Measurements from ENCODE around the gene SLC6A20.
"Not testable (repeated sequence)": the region's sequence is repeated elsewhere in the genome, so short reads cannot be mapped to it uniquely, and the experiment has no call there.

The SLC6A20 gene

DNA sequence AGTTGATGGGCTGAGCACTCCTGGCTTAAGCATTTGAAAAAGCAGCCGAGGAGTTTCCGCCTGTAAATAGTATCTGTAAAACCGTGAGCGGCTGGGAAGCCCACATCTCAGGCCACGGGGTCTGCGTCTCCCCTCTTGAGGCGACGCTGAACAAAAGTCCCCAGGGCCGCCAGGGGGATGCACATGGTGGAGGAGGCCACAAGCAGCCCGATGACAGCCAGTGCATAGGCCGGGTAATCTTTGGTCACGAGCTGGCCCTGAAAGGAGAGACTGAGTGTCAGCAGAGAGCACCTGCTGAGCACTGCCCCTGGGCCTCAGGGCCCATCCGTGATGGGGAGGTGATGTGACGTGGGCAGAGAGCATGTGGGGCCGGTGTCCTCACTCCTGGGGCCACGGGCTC, 37.5 kb downstream of the SLC6A20 start:
- DNase-seq (ENCODE audit: low read depth): no peak

DNA sequence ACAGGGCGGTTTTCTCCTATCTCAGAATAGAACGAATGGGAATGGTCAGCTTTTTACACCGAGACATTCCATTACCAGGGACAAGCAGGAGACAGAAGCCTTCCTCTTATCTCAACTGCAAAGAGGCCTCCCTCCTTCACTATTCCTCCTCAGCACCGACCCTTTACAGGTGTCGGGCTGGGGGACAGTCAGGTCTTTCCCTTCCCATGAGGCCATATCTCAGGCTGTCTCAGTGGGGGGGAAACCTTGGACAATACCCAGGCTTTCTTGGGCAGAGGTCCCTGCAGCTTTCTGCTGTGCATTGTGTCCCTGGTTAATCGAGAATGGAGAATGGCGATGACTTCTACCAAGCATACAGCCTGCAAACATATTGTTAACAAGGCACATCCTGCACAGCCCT, 39.2 kb downstream of the SLC6A20 start:
- DNase-seq (ENCODE audit: low read depth): not testable (repeated sequence)

DNA sequence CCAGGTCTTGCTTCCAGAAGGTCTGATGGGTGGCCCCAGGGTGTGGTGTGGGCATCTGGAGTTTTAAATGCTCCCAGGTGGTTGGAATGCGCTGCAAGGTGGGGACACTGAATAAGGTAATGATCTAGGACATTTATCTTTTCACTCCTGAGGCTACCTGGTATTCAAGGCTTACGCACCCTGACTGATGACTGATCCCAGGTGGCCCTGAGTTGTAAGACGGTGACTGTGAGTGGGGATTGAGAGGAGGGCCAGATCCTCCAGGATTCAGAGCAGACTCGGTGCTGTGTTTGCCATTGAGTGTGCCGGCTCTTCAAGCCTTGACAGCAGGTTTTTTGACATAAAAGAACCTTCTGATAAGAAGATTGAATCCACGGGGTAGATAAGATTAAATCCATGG, 40.3 kb downstream of the SLC6A20 start:
- no peak for DNase-seq (ENCODE audit: low read depth)

DNA sequence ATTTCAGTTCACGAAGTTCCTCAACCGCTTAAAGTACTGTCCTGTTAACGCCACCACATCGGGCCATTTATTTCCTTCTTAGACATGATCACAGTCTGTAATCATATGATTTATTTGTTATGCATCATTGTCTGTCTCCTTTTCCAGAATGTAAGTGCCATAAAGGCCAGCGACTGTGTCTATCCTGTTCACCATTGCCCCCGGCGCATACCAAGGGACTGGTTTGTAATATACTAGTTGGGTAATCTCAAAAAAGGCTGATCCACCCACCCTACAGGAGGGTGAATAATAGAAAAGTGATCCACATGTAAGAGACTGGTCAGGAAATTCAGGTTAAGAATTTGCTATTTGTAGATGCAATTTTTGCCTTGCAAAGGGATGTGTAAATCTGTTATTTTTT, 41.9 kb downstream of the SLC6A20 start:
- DNase-seq (ENCODE audit: low read depth): no peak

DNA sequence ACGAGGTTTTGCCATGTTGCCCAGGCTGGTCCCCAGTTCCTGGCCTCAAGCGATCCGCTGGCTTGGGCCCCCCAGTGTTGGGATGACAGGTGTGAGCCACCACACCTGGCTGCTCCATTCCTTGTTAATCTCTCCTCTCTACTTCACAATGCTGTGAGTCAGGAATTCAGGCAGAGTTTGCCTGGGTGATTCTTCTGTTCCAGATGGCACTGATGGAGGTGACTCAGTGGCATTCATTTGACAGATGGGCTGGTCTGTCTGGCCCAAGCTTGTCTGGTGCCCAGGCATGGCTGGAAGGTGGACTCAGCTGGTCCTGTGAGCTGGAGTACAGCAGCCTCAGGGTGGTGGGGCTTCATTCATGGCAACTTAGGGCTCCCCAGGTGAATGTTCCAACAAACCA, 43.2 kb downstream of the SLC6A20 start:
- no peak for DNase-seq (ENCODE audit: low read depth)

DNA sequence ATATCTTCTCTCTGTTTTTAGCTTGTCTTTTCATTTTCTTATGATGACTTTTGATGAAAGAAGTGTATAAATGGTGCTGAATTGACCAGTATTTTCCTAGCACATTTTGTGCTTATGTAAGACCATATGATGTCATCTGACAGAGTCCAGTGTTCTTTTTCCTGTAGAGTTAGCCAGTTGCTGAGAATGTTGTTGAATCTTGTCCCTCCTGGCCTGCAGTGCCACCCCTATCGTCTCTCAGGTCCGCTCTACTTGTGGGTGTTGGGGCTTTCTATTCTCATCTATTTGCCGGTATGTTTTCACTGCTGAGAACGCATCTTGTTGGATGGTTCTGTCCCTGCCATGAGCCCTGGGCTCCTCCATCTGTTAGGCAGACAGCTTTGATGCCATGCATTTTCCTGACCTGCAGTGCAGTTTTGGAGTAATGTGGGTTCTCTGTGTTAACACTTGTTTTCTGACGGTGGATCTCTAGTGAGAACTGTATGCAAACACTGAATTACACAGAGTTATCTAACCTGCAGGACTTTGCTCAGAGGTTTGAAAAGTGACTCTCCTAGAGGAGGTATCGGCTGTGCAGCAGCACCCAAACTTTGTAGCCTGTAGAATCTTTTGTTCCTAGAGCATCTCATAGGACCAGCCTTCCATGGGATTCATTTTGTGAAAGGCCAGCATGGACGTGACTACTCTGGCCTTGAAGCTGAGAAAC, 44.6 kb downstream of the SLC6A20 start:
- no peak for DNase-seq (ENCODE audit: low read depth)

DNA sequence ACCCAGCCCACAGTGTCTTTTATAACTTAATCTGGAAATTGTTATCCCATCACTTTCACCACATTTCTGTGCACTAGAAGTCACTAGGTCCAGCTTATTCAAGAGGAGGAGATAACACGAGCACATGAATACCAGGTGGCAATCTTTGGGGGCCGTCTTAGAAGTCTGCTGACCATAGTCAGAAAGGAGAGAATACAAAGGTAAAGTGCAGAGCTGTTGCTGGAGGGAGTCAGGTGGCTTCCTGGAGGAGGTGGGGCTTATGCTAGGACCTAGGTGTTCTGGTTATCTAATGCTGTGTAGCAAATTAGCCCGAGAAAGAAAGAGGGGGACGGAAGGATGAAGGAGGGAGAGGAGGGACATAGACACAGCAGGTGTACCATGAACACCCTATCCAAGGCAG, 46.5 kb downstream of the SLC6A20 start:
- no peak for DNase-seq (ENCODE audit: low read depth)

DNA sequence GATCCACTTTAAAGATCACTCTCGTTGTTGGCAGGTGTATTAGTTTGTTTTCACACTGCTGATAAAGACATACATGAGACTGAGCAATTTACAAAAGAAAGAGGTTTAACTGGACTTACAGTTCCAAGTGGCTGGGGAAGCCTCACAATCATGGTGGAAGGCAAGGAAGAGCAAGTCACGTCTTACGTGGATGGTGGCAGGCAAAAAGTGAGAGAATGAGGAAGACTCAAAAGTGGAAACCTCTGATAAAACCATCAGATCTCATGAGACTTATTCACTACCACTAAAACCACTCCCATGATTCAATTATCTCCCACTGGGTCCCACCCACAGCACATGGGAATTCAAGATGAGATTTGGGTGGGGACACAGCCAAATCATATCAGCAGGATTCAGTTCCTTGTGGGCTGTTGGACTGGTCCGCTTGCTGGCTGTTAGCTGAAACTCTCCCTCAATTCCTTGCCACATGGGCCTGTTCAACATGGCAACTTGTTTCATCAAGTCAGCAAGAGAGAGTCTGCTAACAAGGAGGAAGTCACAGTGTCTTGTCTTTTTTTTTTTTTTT, 47.2 kb downstream of the SLC6A20 start:
- DNase-seq (ENCODE audit: low read depth): not testable (repeated sequence)

DNA sequence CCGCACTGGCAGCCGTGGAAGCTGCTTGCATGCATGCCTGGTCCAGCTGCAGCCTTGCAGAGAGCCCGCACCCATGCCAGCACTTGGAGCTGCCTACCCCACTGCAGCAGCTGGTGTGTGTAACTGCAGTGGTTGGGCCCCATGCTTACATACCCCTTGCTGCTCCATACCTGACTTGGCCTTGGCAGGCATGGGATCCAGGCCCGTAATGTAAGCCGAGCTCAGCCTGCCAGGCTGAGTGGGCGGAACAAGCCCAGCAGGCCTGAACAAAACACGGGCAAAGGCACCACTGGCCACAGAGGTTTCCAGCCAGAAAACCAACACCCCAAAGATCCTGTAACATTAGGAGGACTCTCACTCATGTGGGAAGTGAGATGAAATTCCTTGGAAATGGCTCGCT, 48.3 kb downstream of the SLC6A20 start:
- no peak for DNase-seq (ENCODE audit: low read depth)

DNA sequence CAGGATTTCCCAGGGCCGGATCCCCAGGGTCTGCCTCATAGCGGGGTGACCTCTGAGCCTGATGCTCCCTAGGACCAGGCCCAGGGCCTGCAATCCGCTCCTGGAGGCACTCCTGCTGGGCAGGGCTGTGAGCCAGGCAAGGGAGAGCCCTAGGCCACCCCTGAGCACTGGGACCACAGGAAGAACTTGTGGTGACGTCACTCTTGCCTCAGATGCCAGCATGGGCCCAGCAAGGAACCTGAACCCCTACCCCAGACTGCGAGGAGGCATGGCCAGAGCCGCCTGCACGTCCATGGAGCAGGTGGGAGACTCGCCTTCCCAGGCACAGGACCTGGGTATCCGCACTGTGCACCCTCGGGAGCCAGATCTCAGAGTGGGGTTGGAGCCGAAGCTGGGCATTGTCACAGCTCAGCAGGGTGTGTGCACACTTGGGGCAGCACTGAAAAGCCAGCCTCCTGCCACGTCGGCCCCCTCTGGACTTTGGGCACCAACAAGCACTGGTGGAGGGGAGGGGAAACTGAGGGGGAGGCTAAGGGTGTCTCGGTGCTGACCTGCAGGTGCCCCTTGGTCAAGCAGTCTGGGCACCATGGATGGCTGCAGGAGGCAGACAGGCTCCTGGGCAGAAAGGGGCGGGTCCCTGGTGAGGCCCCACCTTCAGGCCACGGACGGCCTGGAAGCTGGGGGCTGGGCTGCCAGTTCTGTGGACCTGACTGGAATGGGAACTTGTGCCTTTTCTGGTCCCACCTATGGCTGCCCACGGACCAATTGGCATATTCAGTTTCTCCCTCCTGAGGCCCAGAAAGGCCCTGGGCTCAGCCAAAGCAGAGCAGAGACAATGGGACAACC, 49.3 kb downstream of the SLC6A20 start:
- DNase-seq (ENCODE audit: low read depth): no peak

DNA sequence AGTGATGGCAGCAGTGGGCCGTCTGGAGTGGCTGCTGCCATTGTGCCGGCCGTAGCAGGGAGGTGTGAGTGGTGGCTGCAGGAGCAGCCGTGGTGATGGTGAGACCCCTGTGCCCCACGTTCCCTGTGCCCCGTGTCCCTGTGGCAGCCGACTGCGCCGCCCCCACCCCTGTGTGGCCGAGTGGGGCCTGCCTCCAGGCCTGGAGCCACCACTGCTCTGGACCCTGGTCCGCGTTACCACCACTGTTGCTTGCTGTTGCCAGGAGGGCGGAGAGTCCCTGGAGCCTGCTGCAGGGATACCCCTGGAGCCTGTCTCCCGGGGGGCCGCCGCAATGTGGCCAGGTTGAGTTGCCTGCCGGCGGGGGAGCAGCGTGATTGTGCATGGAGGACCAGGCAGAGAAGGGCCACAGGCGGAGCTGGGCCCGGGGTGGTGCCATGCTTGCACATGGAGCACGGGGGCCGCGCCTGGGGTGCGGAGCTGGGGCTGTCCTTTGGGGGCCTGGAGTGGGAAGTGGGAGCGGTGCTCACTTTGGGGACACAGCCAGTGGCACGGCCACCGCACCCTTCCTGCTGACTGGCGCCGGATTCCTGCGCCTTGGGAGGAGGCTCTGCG, 50.1 kb downstream of the SLC6A20 start:
- no peak for DNase-seq (ENCODE audit: low read depth)

DNA sequence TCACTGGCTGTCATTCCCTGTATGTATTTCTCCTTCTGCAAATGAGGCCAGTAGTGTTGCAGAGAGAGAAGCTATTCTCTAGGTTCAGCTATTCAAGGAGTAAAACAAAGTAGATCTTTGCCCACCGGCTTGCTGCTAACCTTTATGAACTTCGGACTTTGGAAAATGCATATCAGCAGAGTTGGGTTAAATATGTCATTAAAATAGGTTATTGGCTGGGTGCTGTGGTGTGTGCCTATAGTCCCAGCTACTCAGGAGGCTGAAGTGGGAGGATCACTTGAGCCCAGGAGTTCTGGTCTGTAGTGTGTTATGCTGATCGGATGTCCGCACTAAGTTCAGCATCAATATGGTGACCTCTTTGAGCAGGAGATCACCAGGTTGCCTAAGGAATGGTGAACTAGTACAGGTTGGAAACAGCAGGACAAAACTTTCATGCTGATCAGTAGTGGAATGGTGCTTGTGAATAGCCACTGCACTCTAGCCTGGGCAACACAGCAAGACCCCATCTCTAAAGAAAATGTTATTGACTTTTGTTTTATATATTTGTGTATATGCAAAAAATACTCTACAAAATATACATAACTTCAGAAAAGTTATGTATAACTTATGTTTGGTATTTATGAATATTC, 53.8 kb downstream of the SLC6A20 start:
- no peak for DNase-seq (ENCODE audit: low read depth)

DNA sequence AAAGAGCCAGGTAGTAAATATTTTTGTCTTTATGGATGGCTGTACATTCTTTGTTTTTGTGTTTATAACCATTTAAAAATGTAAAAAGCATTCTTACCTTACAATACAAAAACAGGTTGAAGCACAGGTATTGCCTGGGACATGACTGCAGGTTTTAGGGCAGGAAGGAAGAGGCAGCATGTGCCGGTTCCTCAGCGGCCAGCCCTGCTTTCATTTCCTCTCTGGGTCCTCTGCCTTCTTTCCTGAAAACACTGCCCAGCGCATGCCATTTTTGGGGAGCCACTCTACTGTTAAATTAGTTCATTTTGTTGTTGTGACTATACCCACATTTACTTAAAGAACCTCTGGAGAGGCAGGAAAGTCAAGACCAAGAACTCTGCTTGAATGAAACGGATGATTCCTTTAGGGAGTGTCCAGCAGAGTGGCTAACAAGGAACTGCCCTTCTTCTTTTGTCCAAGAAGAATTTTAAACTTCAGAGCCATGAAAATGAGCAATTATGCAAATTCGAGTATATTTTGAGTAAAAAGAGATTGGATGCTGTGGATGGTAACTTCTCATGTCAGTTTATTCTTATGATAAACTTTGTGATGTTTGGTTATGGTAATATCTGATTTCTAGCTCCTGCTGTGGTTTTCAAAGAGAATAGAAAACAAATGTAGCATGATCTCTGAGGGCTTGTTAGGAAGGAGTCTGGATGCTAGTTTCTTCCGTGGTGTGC, 54.4 kb downstream of the SLC6A20 start:
- DNase-seq (ENCODE audit: low read depth): no peak

DNA sequence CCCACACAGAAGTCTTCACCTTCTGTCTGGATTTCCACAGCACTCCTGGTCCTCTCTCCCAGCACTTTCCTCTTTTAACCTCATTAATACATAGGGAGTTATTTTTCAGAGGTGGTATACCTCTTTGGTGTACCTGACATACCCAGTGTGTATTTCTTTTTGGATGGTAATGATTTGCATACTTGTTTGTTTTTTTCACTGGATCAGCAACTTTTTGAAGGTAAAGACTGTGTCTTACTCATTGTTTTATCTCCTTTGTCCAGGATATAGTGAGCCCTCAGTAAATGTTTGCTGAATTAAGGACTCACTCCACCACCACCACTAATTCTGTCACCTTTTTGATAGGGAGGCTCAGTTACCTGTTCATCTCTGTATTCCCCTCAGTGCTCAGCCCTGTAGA, 55.1 kb downstream of the SLC6A20 start:
- no peak for DNase-seq (ENCODE audit: low read depth)

DNA sequence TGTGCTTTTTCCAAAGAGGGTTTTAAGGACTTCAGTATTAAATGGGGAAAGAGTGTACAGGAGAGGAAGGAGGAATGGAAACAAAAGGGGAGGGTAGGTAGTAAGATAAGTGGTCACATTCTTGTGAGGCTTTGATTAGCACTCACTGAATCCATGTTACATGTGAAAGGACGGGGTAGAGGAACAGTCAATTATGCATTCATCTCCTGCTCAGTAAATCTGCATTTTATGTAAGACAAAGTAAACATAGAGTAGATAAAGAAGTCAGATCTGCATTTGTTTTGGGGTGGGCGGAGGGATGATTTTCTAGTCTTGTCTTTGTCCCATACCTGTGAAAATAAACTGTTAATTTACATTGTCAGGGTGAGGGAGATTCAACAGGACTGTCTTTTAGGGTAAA, 56.3 kb downstream of the SLC6A20 start:
- no peak for DNase-seq (ENCODE audit: low read depth)

DNA sequence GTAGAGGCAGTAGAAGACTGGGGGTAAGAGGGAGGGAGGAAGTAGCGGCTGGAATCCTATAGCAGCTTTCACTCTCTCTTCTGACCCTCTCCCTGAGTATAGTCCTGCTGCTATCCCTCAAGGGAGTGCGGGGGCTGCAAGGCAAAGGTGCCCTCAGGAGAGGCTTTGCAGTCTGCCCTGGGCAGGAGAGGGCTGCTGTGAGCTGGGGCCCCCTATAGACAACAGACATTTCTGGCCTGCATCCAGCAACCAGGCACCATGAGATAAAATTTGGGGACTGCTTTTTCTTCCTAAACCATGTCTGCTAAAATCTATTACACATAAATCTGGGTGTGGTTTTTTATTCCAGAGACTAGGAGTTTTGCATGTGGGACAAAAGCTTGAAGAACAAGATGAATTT, 59.1 kb downstream of the SLC6A20 start:
- DNase-seq (ENCODE audit: low read depth): no peak

DNA sequence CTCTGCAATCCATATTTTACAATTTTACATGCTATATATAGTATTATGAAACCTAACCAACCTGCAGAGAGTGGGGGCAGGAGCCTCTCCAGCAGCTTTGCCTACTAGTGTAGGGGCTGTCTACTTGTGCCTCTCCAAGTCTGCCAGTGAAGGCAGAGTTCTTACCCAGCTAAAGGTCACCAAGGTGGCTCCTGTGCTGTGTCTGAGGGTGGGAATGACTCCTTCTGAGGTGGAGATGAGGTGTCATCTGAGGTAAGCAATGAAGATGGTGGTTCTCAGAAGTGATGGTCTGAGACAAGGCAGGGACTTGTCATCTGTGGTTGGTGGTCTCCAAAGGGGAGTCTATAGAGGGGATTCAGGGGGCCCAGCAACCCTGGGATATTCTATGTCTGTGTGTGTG, 59.6 kb downstream of the SLC6A20 start:
- DNase-seq (ENCODE audit: low read depth): no peak

DNA sequence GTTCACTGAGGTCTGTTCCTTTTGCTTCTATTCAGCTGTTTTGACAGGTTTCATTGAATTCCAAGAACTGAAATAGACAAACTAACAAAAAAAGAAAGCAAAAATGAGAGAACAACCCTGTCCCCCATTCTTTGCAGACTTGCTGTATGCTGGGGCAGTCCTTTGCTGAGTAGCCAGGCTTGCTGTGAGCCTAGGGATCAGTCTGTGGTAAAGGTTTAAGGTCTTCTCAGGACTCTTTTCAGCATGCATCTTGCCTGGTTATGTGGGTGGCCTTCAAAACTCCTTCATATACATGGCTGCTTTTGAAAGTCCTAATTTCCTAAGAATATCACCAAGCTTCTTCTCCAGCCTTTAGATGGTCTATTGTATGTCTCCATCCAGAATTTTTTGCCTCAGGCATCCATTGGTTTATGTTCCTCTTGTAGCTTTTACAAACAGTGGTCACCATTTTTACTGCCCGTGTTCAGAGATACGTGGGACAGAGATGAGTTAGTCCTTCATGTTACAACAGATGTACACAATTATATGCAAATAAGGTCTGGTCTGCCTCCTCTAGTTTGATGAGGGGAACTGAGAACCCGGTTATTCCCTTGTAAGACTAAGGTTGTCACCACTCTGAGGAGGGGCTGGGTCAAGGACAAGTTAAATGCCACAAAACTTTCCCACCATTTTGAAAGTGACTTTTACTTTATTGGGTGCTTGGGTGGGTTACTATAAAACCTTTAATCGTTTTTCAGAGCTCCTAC, 65.8 kb downstream of the SLC6A20 start:
- DNase-seq (ENCODE audit: low read depth): no peak

DNA sequence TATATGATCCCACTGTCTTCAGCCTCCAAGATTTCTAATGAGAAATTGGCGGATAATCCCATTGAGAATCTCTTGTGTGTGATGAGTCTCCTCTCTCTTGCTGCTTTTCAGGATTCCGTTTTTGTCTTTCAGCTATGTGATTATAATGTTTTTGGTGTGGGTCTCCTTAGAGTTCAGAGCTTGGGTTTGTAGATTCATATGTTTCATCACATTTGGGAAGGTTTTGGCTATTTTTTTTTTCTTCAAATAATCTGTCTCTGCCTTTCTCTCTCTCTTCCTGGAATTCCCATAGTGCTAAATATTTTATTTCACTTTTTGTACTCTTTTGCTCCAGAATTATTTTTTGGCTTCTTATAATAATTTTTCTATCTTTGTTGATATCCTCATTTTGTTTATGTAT, 66.7 kb downstream of the SLC6A20 start:
- DNase-seq (ENCODE audit: low read depth): no peak

DNA sequence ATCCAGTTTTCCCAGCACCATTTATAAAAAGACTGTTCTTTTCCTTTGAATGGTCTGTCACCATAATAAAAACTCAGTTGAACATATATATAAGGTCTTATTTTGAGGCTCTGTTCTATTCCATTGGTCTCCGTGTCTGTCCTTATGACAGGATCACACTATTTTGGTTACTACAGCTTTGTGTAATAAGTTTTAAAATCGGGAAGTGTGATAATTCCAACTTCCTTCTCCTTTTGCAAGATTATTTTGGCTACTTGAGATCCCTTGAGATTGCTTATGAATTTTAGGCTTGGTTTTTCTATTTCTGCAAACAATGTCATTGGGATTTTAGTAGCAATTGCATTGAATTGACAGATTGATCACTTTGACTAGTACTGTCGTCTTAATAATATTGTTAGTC, 71.4 kb downstream of the SLC6A20 start:
- no peak for DNase-seq (ENCODE audit: low read depth)

All from activated T-helper 9 cell treated with anti-CD3 and anti-CD28 coated beads, Interleukin-2, amount 50 U/mL, for 16 hours (primary cell).